H1 (cell line): Measurements from ENCODE around the gene HTR1D. TPM values are rescaled to one million over a fixed set of nuclear protein-coding genes. Genes with fewer than 3 reads are reported as not detected.

Experiments used
- CTCF ChIA-PET: fragments of 300-600 bp; sonication (Branson Sonifier 250); formaldehyde crosslinking; loops from one replicate; lab custom pipeline; 2021; ENCODE audit not compliant: partially characterized antibody; lab: Charles Lee
- POLR2A ChIA-PET: fragments of 300-600 bp; sonication (Branson Sonifier 250); formaldehyde crosslinking; loops from one replicate; lab custom pipeline; 2021; ENCODE audit warnings: inconsistent platforms; ENCODE audit not compliant: partially characterized antibody; lab: Charles Lee
- DNase-seq, 2 experiments: peaks; one replicate each; pipeline versions ENCODE4 v3.0.0 to v3.0.0-alpha.2; 2010 to 2022; ENCODE audit warnings: low spot score in 2 of 2, low read depth in 1 of 2, mixed read lengths in 1 of 2
- FAIRE-seq: peaks from 2 replicates; lab custom pipeline; 2011; peaks lifted over from hg19 to GRCh38; lab: Jason Lieb, UNC
- H2AFZ ChIP-seq: 2 replicates; pipeline ENCODE4 v1.8.1; 2012; ENCODE audit warnings: low read length, inconsistent platforms
- H2AK5ac ChIP-seq: 2 replicates; pipeline ENCODE4 v1.6.1; 2013; ENCODE audit warnings: low read depth, low read length
- H2BK120ac ChIP-seq: replicated peaks from 2 replicates; pipeline ENCODE3; 2013; ENCODE audit warnings: low read depth, low read length, inconsistent platforms
- H2BK12ac ChIP-seq: 2 replicates; pipeline ENCODE4 v1.6.1; 2013; ENCODE audit warnings: low read depth, low read length
- H2BK15ac ChIP-seq: 2 replicates; pipeline ENCODE4 v1.6.1; 2013; ENCODE audit warnings: low read length
- H2BK20ac ChIP-seq: 2 replicates; pipeline ENCODE4 v1.6.1; 2013; ENCODE audit warnings: low read length
- H2BK5ac ChIP-seq: 2 replicates; pipeline ENCODE4 v1.6.1; 2013; ENCODE audit warnings: low read depth, low read length
- H3K14ac ChIP-seq: 2 replicates; pipeline ENCODE4 v1.6.1; 2013; ENCODE audit warnings: inconsistent platforms; ENCODE audit not compliant: insufficient read length
- H3K18ac ChIP-seq: 2 replicates; pipeline ENCODE4 v1.6.1; 2013; ENCODE audit warnings: low read length; ENCODE audit errors: extremely low read depth
- H3K23ac ChIP-seq: 2 replicates; pipeline ENCODE4 v1.6.1; 2013; ENCODE audit warnings: inconsistent platforms; ENCODE audit not compliant: insufficient read length
- H3K23me2 ChIP-seq: 2 replicates; pipeline ENCODE4 v1.6.1; 2013; ENCODE audit warnings: low read depth, low read length
- H3K27ac ChIP-seq: 2 replicates; pipeline ENCODE4 v1.6.1; 2011; ENCODE audit warnings: low read depth, low read length, inconsistent platforms
- H3K27me3 ChIP-seq, 4 experiments: replicated peaks in 1 of 4; 1 replicate in 1 of 4; 2 replicates in 3 of 4; pipeline versions ENCODE4 v1.6.1 to v1.8.1; 2011 to 2013; ENCODE audit warnings: low read length in 3 of 4, mild to moderate bottlenecking in 3 of 4, inconsistent platforms in 2 of 4, mixed read lengths in 2 of 4, moderate library complexity in 1 of 4; ENCODE audit not compliant: control insufficient read depth in 3 of 4, insufficient read depth in 3 of 4; ENCODE audit errors: extremely low read depth in 1 of 4
- H3K36me3 ChIP-seq, 4 experiments: 2 replicates each; pipeline versions ENCODE4 v1.6.1 to v1.8.1; 2011 to 2013; ENCODE audit warnings: mild to moderate bottlenecking in 4 of 4, low read length in 3 of 4, moderate library complexity in 2 of 4, control low read depth in 1 of 4, inconsistent platforms in 1 of 4; ENCODE audit not compliant: insufficient read depth in 4 of 4, control insufficient read depth in 2 of 4
- H3K4ac ChIP-seq: replicated peaks from 2 replicates; pipeline ENCODE3; 2013; ENCODE audit warnings: low read length, low read depth, mixed read lengths, inconsistent platforms; ENCODE audit not compliant: insufficient read length
- H3K4me1 ChIP-seq, 4 experiments: replicated peaks in 1 of 4; 1 replicate in 1 of 4; 2 replicates in 3 of 4; pipeline versions ENCODE4 v1.6.1 to v1.8.1; 2011 to 2013; ENCODE audit warnings: low read length in 3 of 4, inconsistent platforms in 2 of 4, mixed read lengths in 1 of 4; ENCODE audit not compliant: insufficient read depth in 4 of 4, control insufficient read depth in 3 of 4
- H3K4me2 ChIP-seq, 2 experiments: 2 replicates each; pipeline versions ENCODE4 v1.6.1 to v1.8.1; 2011 to 2013; ENCODE audit warnings: low read depth in 2 of 2, low read length in 2 of 2, control low read depth in 1 of 2, inconsistent platforms in 1 of 2, mild to moderate bottlenecking in 1 of 2; ENCODE audit not compliant: insufficient read depth in 1 of 2
- H3K4me3 ChIP-seq, 4 experiments: fragments of 200-600, 300-600 bp in 1 of 4; sonication (generic), shearing (Covaris generic), sonication (Bioruptor Twin) in 1 of 4; 2 replicates each; pipeline versions ENCODE4 v1.5.1 to v1.8.1; 2011 to 2016; ENCODE audit warnings: low read length in 4 of 4, low read depth in 3 of 4, control low read depth in 2 of 4, inconsistent platforms in 2 of 4, mild to moderate bottlenecking in 2 of 4, mixed read lengths in 1 of 4, moderate library complexity in 1 of 4; ENCODE audit not compliant: insufficient read depth in 2 of 4; ENCODE audit errors: extremely low read depth in 1 of 4
- H3K56ac ChIP-seq: replicated peaks from 2 replicates; pipeline ENCODE3; 2013; ENCODE audit warnings: low read depth, mild to moderate bottlenecking, mixed read lengths, low read length, inconsistent platforms; ENCODE audit not compliant: insufficient read length
- H3K79me1 ChIP-seq: 2 replicates; pipeline ENCODE4 v1.6.1; 2013; ENCODE audit warnings: low read depth, low read length, control low read depth
- H3K79me2 ChIP-seq, 2 experiments: 2 replicates each; pipeline versions ENCODE4 v1.6.1 to v1.8.1; 2012 to 2013; ENCODE audit warnings: low read length in 2 of 2, mild to moderate bottlenecking in 2 of 2, inconsistent platforms in 1 of 2; ENCODE audit not compliant: insufficient read depth in 2 of 2, control insufficient read depth in 1 of 2
- H3K9ac ChIP-seq, 4 experiments: replicated peaks in 1 of 4; 1 replicate in 1 of 4; 2 replicates in 3 of 4; pipeline versions ENCODE4 v1.6.1 to v1.8.1; 2011 to 2013; ENCODE audit warnings: low read depth in 3 of 4, low read length in 3 of 4, control low read depth in 2 of 4, mild to moderate bottlenecking in 2 of 4, moderate library complexity in 2 of 4, inconsistent platforms in 1 of 4; ENCODE audit errors: extremely low read depth in 1 of 4
- H3K9me3 ChIP-seq, 2 experiments: 2 replicates each; pipeline versions ENCODE4 v1.6.1 to v1.8.1; 2012 to 2013; ENCODE audit warnings: mild to moderate bottlenecking in 2 of 2, moderate library complexity in 2 of 2, control low read depth in 1 of 2, inconsistent platforms in 1 of 2, low read depth in 1 of 2, low read length in 1 of 2, mixed read lengths in 1 of 2; ENCODE audit not compliant: insufficient read depth in 2 of 2
- H4K20me1 ChIP-seq, 2 experiments: replicated peaks in 1 of 2; 2 replicates each; pipeline versions ENCODE3 to v1.8.1; 2011 to 2013; ENCODE audit warnings: inconsistent platforms in 2 of 2, low read length in 2 of 2, mild to moderate bottlenecking in 1 of 2; ENCODE audit not compliant: insufficient read depth in 2 of 2, control insufficient read depth in 1 of 2
- H4K5ac ChIP-seq: 2 replicates; pipeline ENCODE4 v1.6.1; 2013; ENCODE audit warnings: low read length, low read depth, mixed read lengths, inconsistent platforms; ENCODE audit not compliant: insufficient read length
- H4K8ac ChIP-seq: 2 replicates; pipeline ENCODE4 v1.8.0; 2013; ENCODE audit warnings: mild to moderate bottlenecking, moderate library complexity, low read length, inconsistent platforms; ENCODE audit not compliant: insufficient read depth; ENCODE audit errors: extremely low read depth
- H4K91ac ChIP-seq: replicated peaks from 2 replicates; pipeline ENCODE3; 2013; ENCODE audit warnings: low read length, mixed read lengths, inconsistent platforms; ENCODE audit not compliant: insufficient read length
- BACH1 ChIP-seq: IDR thresholded peaks from 2 replicates; pipeline ENCODE4 v1.6.1; 2012; ENCODE audit warnings: low read length, improper control_type of control experiment
- EZH2 ChIP-seq: fragments of 200-600 bp; sonication (generic); IDR thresholded peaks from 2 replicates; pipeline ENCODE4 v1.7.1; 2012; ENCODE audit warnings: low read depth, mild to moderate bottlenecking, moderate library complexity, low read length, inconsistent platforms; ENCODE audit not compliant: severe bottlenecking
- HDAC6 ChIP-seq: IDR thresholded peaks from one replicate; pipeline ENCODE4 v1.7.1; 2012; ENCODE audit warnings: low read depth, mild to moderate bottlenecking, inconsistent platforms, low read length, moderate library complexity
- WGBS, 2 experiments: shearing (Covaris generic) in 1 of 2; methylation state at CpG; one replicate each; pipeline versions ENCODE4 v1.1.6 to v1.1.7; 2013 to 2015; ENCODE audit warnings: low lambda C conversion rate in 2 of 2, mixed read lengths in 2 of 2, inconsistent platforms in 1 of 2, low coverage in 1 of 2, missing lambda C conversion rate in 1 of 2; ENCODE audit not compliant: insufficient replicate concordance in 2 of 2, insufficient coverage in 1 of 2, insufficient read length in 1 of 2; ENCODE audit errors: extremely low coverage in 1 of 2, missing lambda C conversion rate in 1 of 2; 5-methylcytosine and 5-hydroxymethylcytosine counted together
- polyA plus RNA-seq, 7 experiments: library from polyadenylated mRNA; depleted of rRNA in 3 of 7; stranded (reverse) in 5 of 7; unstranded in 2 of 7; fragments of >200 nt in 5 of 7; fragments of 200-250 nt in 2 of 7; gene quantifications; 1 replicate in 5 of 7; 2 replicates in 1 of 7; 4 replicates in 1 of 7; pipeline versions ENCODE4 v1.2.1 to v1.2.3, GENCODE V29; 2011 to 2013; ENCODE audit warnings: missing spikeins in 2 of 7, mixed read lengths in 2 of 7
- total RNA-seq: library from RNA; stranded (reverse); fragmentation: NEBNext Ultra II Directional; extraction: Animal tissue kit (Norgen Biotek cat#: 25700); gene quantifications from 2 replicates; pipeline ENCODE4 v1.2.1, GENCODE V29; 2021

HTR1D gene
- total and polyA plus RNA-seq, 2 of the 8 experiments (the other 6 are each of a cell fraction or from before 2014, with no cell fraction given): 8.8 to 11.5 TPM

DNA sequence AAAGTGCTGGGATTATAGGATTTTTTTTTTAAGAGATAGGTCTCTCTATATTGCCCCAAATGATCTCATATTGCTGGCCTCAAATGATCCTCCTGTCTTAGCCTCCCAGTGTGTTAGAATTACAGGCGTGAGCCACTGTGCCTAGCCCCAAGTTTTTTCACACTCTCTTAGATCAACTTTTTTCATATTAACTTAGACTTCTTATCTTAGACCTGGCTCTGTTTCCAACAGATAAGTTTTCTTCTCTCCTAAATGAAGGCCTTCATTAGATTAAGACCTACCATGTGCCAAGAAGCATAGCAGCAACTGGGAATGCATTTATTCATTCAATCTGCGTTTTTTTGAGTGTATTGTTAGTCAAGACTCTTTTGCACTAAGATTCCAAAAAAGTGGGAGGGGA, 20.2 kb upstream of the HTR1D start:
- WGBS, 2 experiments: 88% methylated on average over 2 of the region's 2 CpGs; no CpG with 5 or more reads in 1 of the 2 experiments

More for the DNA sequence above, 20.2 kb upstream of the HTR1D start:
- Histone ChIP-seq H2BK15ac (no peak overlapping the region), H2AFZ (no peak overlapping the region), H4K5ac (no peak overlapping the region), H3K9ac (no peak overlapping the region), H3K4me1 (no peaks in the 10 kb centered on the region), H3K14ac (no peak overlapping the region), H3K4me3 (no peak overlapping the region), H3K23ac (no peak overlapping the region), H3K18ac (no peak overlapping the region), H2BK20ac (no peak overlapping the region), H2BK12ac (no peak overlapping the region), H4K91ac (no peak overlapping the region), H2BK5ac (no peak overlapping the region), H3K9me3 (no peaks in the 10 kb centered on the region), H4K20me1 (no peaks in the 10 kb centered on the region), H3K27ac (no peak overlapping the region), H2BK120ac (no peak overlapping the region), H3K23me2 (no peaks in the 10 kb centered on the region), H3K79me1 (no peaks in the 10 kb centered on the region), H3K36me3 (no peaks in the 10 kb centered on the region), H3K4me2 (no peak overlapping the region), H4K8ac (no peak overlapping the region), H2AK5ac (no peak overlapping the region), H3K27me3 (no peaks in the 10 kb centered on the region), H3K56ac (no peak overlapping the region), H3K4ac (no peak overlapping the region), H3K79me2 (no peaks in the 10 kb centered on the region)
- no peak for DNase-seq
- no peak for TF ChIP-seq BACH1
- no peak for TF ChIP-seq EZH2
- TF ChIP-seq HDAC6: no peak
- CTCF ChIA-PET: interaction anchor here (1.2 kb wide), 1 partner anchor 139 kb away, joined by 3 read pairs; no protein-coding TSS in a partner anchor
- FAIRE-seq: no peak
- POLR2A ChIA-PET: interaction anchor here (0.6 to 1.3 kb wide), 4 partner anchors 29 to 169 kb away, joined by 3 to 4 read pairs (median 3); no protein-coding TSS in a partner anchor
